Activated CD8-positive, alpha-beta T cell treated with anti-CD3 and anti-CD28 coated beads for 36 hours (primary cell): ENCODE results near the gene DMPK. TPM values are rescaled to one million over a fixed set of nuclear protein-coding genes. Genes with fewer than 3 reads are reported as not detected.
A peak's percentile ranks its signal among the peaks of the same experiment; 100 is the strongest.

Source experiments
- ATAC-seq: fragments of 200-7000 bp; cut with Tn5 transposase; one replicate; pipeline ENCODE4 v1.10.0; 2021; ENCODE audit warnings: mild to moderate bottlenecking, moderate library complexity
- CTCF ChIA-PET: fragments of 350-600 bp; sonication (Branson Sonifier 250); formaldehyde crosslinking; loops from one replicate; lab custom pipeline; 2021; ENCODE audit warnings: antibody characterized with exemption; lab: Charles Lee
- POLR2A ChIA-PET: fragments of 350-600 bp; sonication (Branson Sonifier 250); formaldehyde crosslinking; loops from one replicate; lab custom pipeline; 2021; ENCODE audit warnings: antibody characterized with exemption; lab: Charles Lee
- DNase-seq: peaks from one replicate; pipeline ENCODE4 v3.0.0-alpha.2; 2020
- H3K27ac Mint-ChIP-seq: one replicate; pipeline ENCODE4 v1.8.0; 2021; ENCODE audit warnings: mild to moderate bottlenecking, mixed read lengths
- H3K27me3 Mint-ChIP-seq: one replicate; pipeline ENCODE4 v1.8.0; 2021; ENCODE audit warnings: mixed read lengths
- H3K36me3 Mint-ChIP-seq: one replicate; pipeline ENCODE4 v1.8.0; 2021; ENCODE audit warnings: low read depth, mixed read lengths
- H3K4me1 Mint-ChIP-seq: one replicate; pipeline ENCODE4 v1.8.0; 2021; ENCODE audit warnings: low read depth, mixed read lengths
- H3K4me3 Mint-ChIP-seq: one replicate; pipeline ENCODE4 v1.8.0; 2021; ENCODE audit warnings: mild to moderate bottlenecking, moderate library complexity, mixed read lengths
- H3K9me3 Mint-ChIP-seq: one replicate; pipeline ENCODE4 v1.8.0; 2021; ENCODE audit warnings: mixed read lengths
- intact Hi-C: fragments of 100-400 bp; cut with micrococcal nuclease; formaldehyde crosslinking; loops from one replicate; pipeline ENCODE4 v1.10.0; 2022
- total RNA-seq, 2 experiments: library from RNA; stranded (reverse); gene quantifications; one replicate each; pipeline ENCODE4 v1.2.3, GENCODE V29; 2021
- TF ChIP-seq, protein P1 (sequence below): fragments of 200-600 bp; IDR thresholded peaks from one replicate; pipeline ENCODE4 v1.8.0; 2022; ENCODE audit warnings: antibody characterized with exemption, mild to moderate bottlenecking

The DMPK gene
- total RNA-seq, 2 experiments from 2014 or later = 5.8 to 8.0 TPM

- Mint-ChIP-seq H3K4me3 (no peak overlapping the region), H3K27ac (no peak overlapping the region), H3K9me3 (no peaks in the 10 kb centered on the region), H3K36me3 (peaks cover 6% of the 10 kb centered on the region), H3K27me3 (peaks cover 13% of the 10 kb centered on the region), H3K4me1 (peaks cover 12% of the 10 kb centered on the region)
- TF ChIP-seq, protein P1, sequence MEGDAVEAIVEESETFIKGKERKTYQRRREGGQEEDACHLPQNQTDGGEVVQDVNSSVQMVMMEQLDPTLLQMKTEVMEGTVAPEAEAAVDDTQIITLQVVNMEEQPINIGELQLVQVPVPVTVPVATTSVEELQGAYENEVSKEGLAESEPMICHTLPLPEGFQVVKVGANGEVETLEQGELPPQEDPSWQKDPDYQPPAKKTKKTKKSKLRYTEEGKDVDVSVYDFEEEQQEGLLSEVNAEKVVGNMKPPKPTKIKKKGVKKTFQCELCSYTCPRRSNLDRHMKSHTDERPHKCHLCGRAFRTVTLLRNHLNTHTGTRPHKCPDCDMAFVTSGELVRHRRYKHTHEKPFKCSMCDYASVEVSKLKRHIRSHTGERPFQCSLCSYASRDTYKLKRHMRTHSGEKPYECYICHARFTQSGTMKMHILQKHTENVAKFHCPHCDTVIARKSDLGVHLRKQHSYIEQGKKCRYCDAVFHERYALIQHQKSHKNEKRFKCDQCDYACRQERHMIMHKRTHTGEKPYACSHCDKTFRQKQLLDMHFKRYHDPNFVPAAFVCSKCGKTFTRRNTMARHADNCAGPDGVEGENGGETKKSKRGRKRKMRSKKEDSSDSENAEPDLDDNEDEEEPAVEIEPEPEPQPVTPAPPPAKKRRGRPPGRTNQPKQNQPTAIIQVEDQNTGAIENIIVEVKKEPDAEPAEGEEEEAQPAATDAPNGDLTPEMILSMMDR = no peak
- no peak for DNase-seq
- POLR2A ChIA-PET = interaction anchor here (0.6 to 2.7 kb wide), 8 partner anchors 9 to 114 kb away, joined by 3 to 13 read pairs (median 4); partner anchors contain the start of genes DMWD and QPCTL
- CTCF ChIA-PET = interaction anchor here (3.2 to 9.3 kb wide), 2 partner anchors 28 to 45 kb away, joined by 14 to 124 read pairs; no protein-coding TSS in a partner anchor
- intact Hi-C loops = no loop called here
- ATAC-seq = no peak
Observed at GRCh38 chr19:45772130-45772840, 10.0 kb downstream of the DMPK start.

DNA sequence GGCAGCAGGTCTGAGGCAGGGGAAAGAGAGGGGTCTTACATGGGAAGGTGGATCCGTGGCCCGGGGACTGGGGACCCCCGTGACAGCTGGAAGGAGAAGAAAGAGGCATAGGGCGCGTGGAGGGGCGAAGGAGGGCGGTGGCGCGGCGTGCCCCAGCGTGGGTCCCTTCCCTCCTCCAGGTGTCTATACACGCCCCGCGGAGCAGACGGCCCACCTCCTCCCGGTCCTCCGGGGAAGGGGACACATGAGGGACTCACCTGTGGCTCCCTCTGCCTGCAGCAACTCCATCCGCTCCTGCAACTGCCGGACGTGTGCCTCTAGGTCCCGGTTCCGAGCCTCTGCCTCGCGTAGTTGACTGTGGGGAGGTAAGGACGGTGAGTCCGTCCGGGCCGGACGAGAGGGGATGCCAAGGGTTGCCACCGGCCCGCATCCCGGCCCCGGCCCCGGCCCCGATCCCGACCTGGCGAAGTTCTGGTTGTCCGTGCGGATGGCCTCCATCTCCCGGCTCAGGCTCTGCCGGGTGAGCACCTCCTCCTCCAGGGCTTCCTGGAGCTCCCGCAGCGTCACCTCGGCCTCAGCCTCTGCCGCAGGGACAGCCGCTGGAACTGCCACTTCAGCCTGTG is 10.9 kb downstream of the DMPK start:
- TF ChIP-seq, protein P1 = no peak
- ATAC-seq = no peak
- intact Hi-C loops = loop anchor here (2.0 kb wide), 1 partner anchor 27 kb away; no protein-coding TSS in a partner anchor
- ChIA-PET CTCF (interaction anchor here (1.3 to 9.3 kb wide), 8 partner anchors 8 to 129 kb away, joined by 3 to 124 read pairs (median 13); partner anchors contain the start of genes QPCTL, RSPH6A and SNRPD2), POLR2A (interaction anchor here (0.8 to 2.7 kb wide), 4 partner anchors 7 to 78 kb away, joined by 3 to 13 read pairs (median 5); partner anchors contain the start of genes DMWD and QPCTL)
- no peaks in the 10 kb centered on the region for H3K36me3 Mint-ChIP-seq
- peaks cover 14% of the 10 kb centered on the region for H3K27me3 Mint-ChIP-seq
- no peaks in the 10 kb centered on the region for H3K9me3 Mint-ChIP-seq
- H3K27ac Mint-ChIP-seq = no peak overlapping the region
- H3K4me3 Mint-ChIP-seq = no peak overlapping the region
- peaks cover 12% of the 10 kb centered on the region for H3K4me1 Mint-ChIP-seq
- no peak for DNase-seq

GRCh38 chr19:45770192-45771101 is 11.8 kb downstream of the DMPK start:
- peaks cover 12% of the 10 kb centered on the region for H3K4me1 Mint-ChIP-seq
- H3K36me3 Mint-ChIP-seq = no peaks in the 10 kb centered on the region
- peak overlapping the region; percentile 80 for H3K4me3 Mint-ChIP-seq
- no peak overlapping the region for H3K27ac Mint-ChIP-seq
- ChIA-PET POLR2A (interaction anchor here (0.6 to 4.2 kb wide), 9 partner anchors 8 to 292 kb away, joined by 3 to 27 read pairs (median 3); partner anchors contain the start of genes DMWD, QPCTL and SNRPD2), CTCF (interaction anchor here (0.6 to 9.3 kb wide), 27 partner anchors 7 to 366 kb away, joined by 3 to 124 read pairs (median 5); partner anchors contain the start of genes CCDC61, DMPK, DMWD and FBXO46)
- ATAC-seq (peak; percentile 72), DNase-seq (peak; percentile 91)
- no peaks in the 10 kb centered on the region for H3K9me3 Mint-ChIP-seq
- TF ChIP-seq, protein P1 = peak; percentile 90
- H3K27me3 Mint-ChIP-seq = peaks cover 16% of the 10 kb centered on the region
- intact Hi-C loops = loop anchor here (2.0 kb wide), 1 partner anchor 28 kb away; no protein-coding TSS in a partner anchor

GRCh38 chr19:45769821-45770191 is 12.5 kb downstream of the DMPK start:
- Mint-ChIP-seq H3K9me3 (no peaks in the 10 kb centered on the region), H3K27ac (no peak overlapping the region), H3K4me3 (peak overlapping the region; percentile 80), H3K36me3 (no peaks in the 10 kb centered on the region), H3K27me3 (peaks cover 19% of the 10 kb centered on the region), H3K4me1 (peaks cover 12% of the 10 kb centered on the region)
- ChIA-PET CTCF (interaction anchor here (0.6 to 9.3 kb wide), 39 partner anchors 8 to 485 kb away, joined by 3 to 124 read pairs (median 5); partner anchors contain the start of genes CCDC61, DMPK, DMWD and FBXO46), POLR2A (interaction anchor here (0.6 to 4.2 kb wide), 9 partner anchors 9 to 291 kb away, joined by 3 to 27 read pairs (median 3); partner anchors contain the start of gene DMWD)
- DNase-seq (peak; percentile 70), ATAC-seq (peak; percentile 37)
- intact Hi-C loops = loop anchor here (2.0 kb wide), 1 partner anchor 29 kb away; no protein-coding TSS in a partner anchor
- TF ChIP-seq, protein P1 = no peak
